Mammary epithelial cell (primary cell): ENCODE measurements around the gene MRPL45.

ENCODE experiments used
- CTCF ChIP-seq, 2 donors: IDR thresholded peaks in 1 of 2; conservative IDR thresholded peaks in 1 of 2; 2 replicates each; pipeline ENCODE4 v1.5.1; 2011 to 2012; ENCODE audit warnings: inconsistent platforms in 2 of 2, low read length in 2 of 2, mild to moderate bottlenecking in 2 of 2, control low read depth in 1 of 2, low read depth in 1 of 2; ENCODE audit not compliant: insufficient read depth in 1 of 2; ENCODE audit errors: extremely low read depth in 1 of 2
- EZH2 ChIP-seq: IDR thresholded peaks from 2 replicates; pipeline ENCODE4 v1.6.1; 2012; ENCODE audit warnings: low read length, inconsistent platforms, borderline replicate concordance

GRCh38 chr17:38349097-38349730, 52.2 kb downstream of the MRPL45 start:
- TF ChIP-seq CTCF (conservative IDR thresholded peaks at IDR 0.05 in 1 of 2, IDR thresholded peaks at IDR 0.05 in 1 of 2; ENCODE audit: extremely low read depth in 1 of 2, insufficient read depth in 1 of 2, low read depth in 1 of 2, low read length in 2 of 2) (peak; percentile 98 to 99), EZH2 (no peak)
